Vagina (tissue), 2 donors: ENCODE measurements around the gene DNMT1. TPM values are rescaled to one million over a fixed set of nuclear protein-coding genes. Genes with fewer than 3 reads are reported as not detected.

Experiments used
- DNase-seq, 2 donors: peaks; one replicate each; pipeline ENCODE4 v3.0.0-alpha.2; 2017; ENCODE audit errors: extremely low spot score in 2 of 2
- H3K27ac ChIP-seq: fragments of 200-600 bp; sonication (generic); one replicate; pipeline ENCODE4 v1.5.1; 2019
- H3K27me3 ChIP-seq: fragments of 200-600 bp; sonication (generic); one replicate; pipeline ENCODE4 v1.5.1; 2019
- H3K36me3 ChIP-seq, 2 donors: fragments of 200-600 bp; sonication (generic); one replicate each; pipeline ENCODE4 v1.5.1; 2017 to 2019
- H3K4me1 ChIP-seq: fragments of 200-600 bp; sonication (generic); one replicate; pipeline ENCODE4 v1.5.1; 2019
- H3K4me3 ChIP-seq, 2 donors: fragments of 200-600 bp; sonication (generic); 1 replicate in 1 of 2; 2 replicates in 1 of 2; pipeline ENCODE4 v1.5.1; 2016 to 2019
- H3K9me3 ChIP-seq: fragments of 200-600 bp; sonication (generic); one replicate; pipeline ENCODE4 v1.5.1; 2019
- CTCF ChIP-seq, 3 experiments: fragments of 450-650 bp in 2 of 3; fragments of 200-600 bp in 1 of 3; sonication (generic) in 1 of 3; IDR thresholded peaks; one replicate each; pipeline ENCODE4 v1.5.1; 2017 to 2019; ENCODE audit warnings: antibody characterized with exemption in 3 of 3, mild to moderate bottlenecking in 2 of 3, moderate library complexity in 2 of 3
- POLR2A ChIP-seq, 2 donors: fragments of 450-650 bp; IDR thresholded peaks; one replicate each; pipeline ENCODE4 v1.6.1; 2017; ENCODE audit warnings: antibody characterized with exemption in 2 of 2, mild to moderate bottlenecking in 2 of 2, moderate library complexity in 2 of 2
- POLR2AphosphoS5 ChIP-seq, 2 donors: sonication (generic); formaldehyde crosslinking; IDR thresholded peaks; one replicate each; pipeline ENCODE4 v1.9.0; 2017; ENCODE audit warnings: antibody characterized with exemption in 2 of 2, mild to moderate bottlenecking in 2 of 2, low read depth in 1 of 2; ENCODE audit not compliant: insufficient read depth in 1 of 2
- intact Hi-C: fragments of 100-400 bp; cut with DNase I; formaldehyde crosslinking; loops from one replicate; pipeline ENCODE4 v1.15.1; 2023
- total RNA-seq: library from RNA; depleted of rRNA; stranded (reverse); fragments of >200 nt; gene quantifications from one replicate; pipeline ENCODE4 v1.2.3, GENCODE V29; 2016

The DNMT1 gene
- total RNA-seq, 1 donor from 2014 or later: 36.8 TPM

- Histone ChIP-seq H3K4me1 (peaks cover 35% of the 10 kb centered on the region), H3K27me3 (no peaks in the 10 kb centered on the region), H3K27ac (peak overlapping the region; percentile 75), H3K4me3 (no peak overlapping the region), H3K9me3 (no peaks in the 10 kb centered on the region), H3K36me3 (peaks cover 0 to 8% of the 10 kb centered on the region in 2 donors)
- intact Hi-C loops: no loop called here
- TF ChIP-seq POLR2A (IDR thresholded peaks at IDR 0.05): no peak
- no peak for TF ChIP-seq CTCF (IDR thresholded peaks at IDR 0.05)
- TF ChIP-seq POLR2AphosphoS5 (IDR thresholded peaks at IDR 0.05; ENCODE audit: insufficient read depth in 1 of 2, low read depth in 1 of 2): no peak
- no peak for DNase-seq
Measured at GRCh38 chr19:10122045-10122444, 72.7 kb downstream of the DNMT1 start.

- Histone ChIP-seq H3K27ac (peak overlapping the region; percentile 75), H3K9me3 (no peaks in the 10 kb centered on the region), H3K4me1 (peaks cover 35% of the 10 kb centered on the region), H3K36me3 (peaks cover 0 to 22% of the 10 kb centered on the region in 2 donors), H3K4me3 (no peak overlapping the region), H3K27me3 (no peaks in the 10 kb centered on the region)
- intact Hi-C loops: no loop called here
- TF ChIP-seq POLR2A (IDR thresholded peaks at IDR 0.05) (no peak), POLR2AphosphoS5 (IDR thresholded peaks at IDR 0.05; ENCODE audit: insufficient read depth in 1 of 2, low read depth in 1 of 2) (peak in 1 of 2 donors; percentile 22), CTCF (IDR thresholded peaks at IDR 0.05) (no peak)
- no peak for DNase-seq
Measured at GRCh38 chr19:10120538-10121189, 74.1 kb downstream of the DNMT1 start.

DNA sequence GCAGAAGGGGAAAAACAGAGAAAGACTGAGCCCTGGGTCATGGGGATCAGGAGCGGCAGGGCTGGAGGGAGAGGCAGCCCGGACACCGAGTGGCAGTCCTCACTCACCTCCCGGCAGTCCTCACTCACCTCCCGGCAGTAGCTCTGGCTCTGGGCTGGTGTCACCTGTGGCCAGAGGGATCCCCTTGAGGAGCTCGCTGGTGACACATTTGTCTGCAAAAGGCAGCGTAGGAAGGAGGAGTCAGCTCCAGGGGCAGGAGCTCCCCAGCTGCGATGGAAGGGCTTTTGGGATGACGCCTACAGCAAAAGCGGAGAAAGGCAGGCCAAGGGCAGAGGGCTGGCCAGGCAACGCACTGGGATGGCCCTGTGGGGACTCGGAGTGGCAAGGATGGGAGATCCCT, 75.8 kb downstream of the DNMT1 start:
- no peaks in the 10 kb centered on the region for H3K27me3 ChIP-seq
- H3K9me3 ChIP-seq: no peaks in the 10 kb centered on the region
- TF ChIP-seq POLR2AphosphoS5 (IDR thresholded peaks at IDR 0.05; ENCODE audit: insufficient read depth in 1 of 2, low read depth in 1 of 2): no peak
- no peak for TF ChIP-seq CTCF (IDR thresholded peaks at IDR 0.05)
- TF ChIP-seq POLR2A (IDR thresholded peaks at IDR 0.05): no peak
- peak overlapping the region; percentile 75 for H3K27ac ChIP-seq
- peaks cover 0 to 37% of the 10 kb centered on the region in 2 donors for H3K36me3 ChIP-seq
- no peak for DNase-seq
- peaks cover 35% of the 10 kb centered on the region for H3K4me1 ChIP-seq
- H3K4me3 ChIP-seq: peak overlapping the region; percentile 75 to 99
- intact Hi-C loops: no loop called here

DNA sequence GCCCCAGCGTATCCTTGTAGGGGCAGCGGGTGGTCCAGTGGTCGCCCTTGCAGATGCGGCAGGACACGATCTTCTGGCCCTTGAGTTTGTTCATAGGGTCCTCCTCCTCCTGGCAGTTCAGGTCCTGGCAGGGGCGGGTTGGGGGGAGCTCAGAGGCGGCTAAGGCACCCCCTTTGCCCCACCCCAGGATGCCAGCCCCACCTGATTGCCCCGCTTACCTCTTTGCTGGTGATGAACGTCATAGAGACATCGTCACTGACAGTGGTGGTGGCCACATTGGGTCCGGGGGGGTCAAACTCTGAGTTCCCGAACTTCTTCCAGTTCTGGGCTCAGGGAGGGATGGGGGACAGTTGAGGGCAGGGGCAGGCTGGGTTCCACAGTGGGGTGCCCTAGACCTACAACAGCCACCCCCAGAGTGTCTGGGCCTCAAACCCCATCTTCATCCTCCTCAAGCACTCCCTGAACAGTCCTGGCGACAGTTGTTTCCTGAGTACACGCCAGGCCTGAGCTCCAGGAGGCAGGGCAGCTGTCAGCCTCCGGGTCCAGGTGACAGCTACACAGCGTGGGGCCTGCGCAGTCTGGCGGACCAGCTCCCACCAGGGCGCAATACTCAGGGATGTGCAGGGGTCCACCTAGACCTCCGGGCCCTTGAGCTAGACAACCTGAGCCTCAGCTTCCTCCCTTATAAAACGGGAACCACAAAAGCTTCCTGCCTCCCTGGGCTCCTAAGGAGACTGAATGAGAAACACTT, 77.7 kb downstream of the DNMT1 start:
- intact Hi-C loops: no loop called here
- DNase-seq: peak in 1 of 2 donors; percentile 88
- Histone ChIP-seq H3K4me3 (no peak overlapping the region), H3K4me1 (peaks cover 46% of the 10 kb centered on the region), H3K9me3 (no peaks in the 10 kb centered on the region), H3K27me3 (no peaks in the 10 kb centered on the region), H3K27ac (no peak overlapping the region), H3K36me3 (peaks cover 0 to 37% of the 10 kb centered on the region in 2 donors)
- TF ChIP-seq POLR2A (IDR thresholded peaks at IDR 0.05): no peak

DNA sequence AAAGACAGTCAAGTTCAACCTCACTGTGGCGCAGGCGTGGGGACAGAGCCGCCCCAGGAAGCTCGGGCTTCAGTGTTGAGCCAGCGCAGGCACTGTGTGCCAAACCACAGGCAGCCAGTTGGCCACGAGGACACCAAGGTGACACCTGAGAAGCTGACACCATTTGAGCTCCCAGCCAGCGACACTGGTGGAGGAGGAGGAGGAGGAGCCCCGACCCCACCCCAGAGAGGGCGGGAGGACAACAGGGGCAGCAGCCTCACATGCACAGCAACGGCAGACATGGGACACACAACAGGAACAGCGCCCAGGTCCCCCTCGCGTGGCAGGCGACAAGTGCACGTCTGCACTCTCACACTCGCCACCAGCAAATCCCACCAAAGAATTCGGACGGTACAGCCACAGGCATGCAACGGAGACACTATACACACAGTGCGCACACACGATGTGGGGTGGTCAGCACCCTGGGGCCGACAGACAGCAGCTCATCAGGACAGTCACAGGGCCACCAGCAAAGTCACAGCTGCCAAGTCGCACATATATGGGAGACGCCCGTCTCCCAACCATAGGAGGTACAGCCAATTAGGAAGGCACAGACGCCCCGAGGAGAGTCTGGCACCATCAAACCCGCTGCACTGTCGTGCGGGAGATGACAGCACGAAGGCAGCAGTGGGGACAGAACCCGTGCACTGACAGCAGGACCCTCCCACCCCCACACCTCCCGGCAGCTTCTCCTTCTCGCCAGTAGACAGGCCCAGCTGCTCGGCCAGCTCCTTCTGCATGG, 78.5 kb downstream of the DNMT1 start:
- intact Hi-C loops: no loop called here
- Histone ChIP-seq H3K36me3 (peaks cover 0 to 40% of the 10 kb centered on the region in 2 donors), H3K9me3 (no peaks in the 10 kb centered on the region), H3K27me3 (no peaks in the 10 kb centered on the region), H3K4me1 (peaks cover 39% of the 10 kb centered on the region), H3K4me3 (no peak overlapping the region), H3K27ac (no peak overlapping the region)
- TF ChIP-seq CTCF (IDR thresholded peaks at IDR 0.05) (no peak), POLR2AphosphoS5 (IDR thresholded peaks at IDR 0.05; ENCODE audit: insufficient read depth in 1 of 2, low read depth in 1 of 2) (no peak), POLR2A (IDR thresholded peaks at IDR 0.05) (no peak)
- peak in 1 of 2 donors; percentile 83 for DNase-seq
